ENCODE measurements around the gene FNDC1.

DNA sequence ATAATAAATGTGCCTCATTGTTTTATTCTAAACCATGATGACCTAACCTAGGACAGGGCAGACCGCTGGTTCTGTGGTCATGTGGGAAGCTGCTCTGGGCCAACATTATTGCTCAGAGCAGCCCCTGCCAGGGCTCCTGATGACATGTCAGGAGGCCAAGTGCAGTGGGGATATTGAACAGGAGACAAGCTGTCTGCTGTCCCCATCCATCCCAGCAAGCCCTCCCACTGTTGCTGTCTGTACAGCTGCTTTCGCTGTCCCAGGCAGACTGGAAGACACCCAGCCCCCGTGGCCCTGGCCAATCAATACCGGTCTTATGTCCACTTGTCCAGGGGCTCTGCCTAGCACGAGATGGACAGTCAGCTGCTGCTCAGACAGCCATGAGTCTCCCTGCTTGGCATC lies 43.2 kb upstream of the FNDC1 start:
- TF ChIP-seq POLR2A (IDR thresholded peaks at IDR 0.05): no peak
- TF ChIP-seq, protein P1, sequence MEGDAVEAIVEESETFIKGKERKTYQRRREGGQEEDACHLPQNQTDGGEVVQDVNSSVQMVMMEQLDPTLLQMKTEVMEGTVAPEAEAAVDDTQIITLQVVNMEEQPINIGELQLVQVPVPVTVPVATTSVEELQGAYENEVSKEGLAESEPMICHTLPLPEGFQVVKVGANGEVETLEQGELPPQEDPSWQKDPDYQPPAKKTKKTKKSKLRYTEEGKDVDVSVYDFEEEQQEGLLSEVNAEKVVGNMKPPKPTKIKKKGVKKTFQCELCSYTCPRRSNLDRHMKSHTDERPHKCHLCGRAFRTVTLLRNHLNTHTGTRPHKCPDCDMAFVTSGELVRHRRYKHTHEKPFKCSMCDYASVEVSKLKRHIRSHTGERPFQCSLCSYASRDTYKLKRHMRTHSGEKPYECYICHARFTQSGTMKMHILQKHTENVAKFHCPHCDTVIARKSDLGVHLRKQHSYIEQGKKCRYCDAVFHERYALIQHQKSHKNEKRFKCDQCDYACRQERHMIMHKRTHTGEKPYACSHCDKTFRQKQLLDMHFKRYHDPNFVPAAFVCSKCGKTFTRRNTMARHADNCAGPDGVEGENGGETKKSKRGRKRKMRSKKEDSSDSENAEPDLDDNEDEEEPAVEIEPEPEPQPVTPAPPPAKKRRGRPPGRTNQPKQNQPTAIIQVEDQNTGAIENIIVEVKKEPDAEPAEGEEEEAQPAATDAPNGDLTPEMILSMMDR (IDR thresholded peaks at IDR 0.05): no peak

All from lower leg skin (tissue), 3 donors.